Activated CD8-positive, alpha-beta memory T cell treated with anti-CD3 and anti-CD28 coated beads for 36 hours (primary cell): ENCODE measurements around the gene OR5P2. TPM values are rescaled to one million over a fixed set of nuclear protein-coding genes. Genes with fewer than 3 reads are reported as not detected.
"Not testable (repeated sequence)": the region's sequence is repeated elsewhere in the genome, so short reads cannot be mapped to it uniquely, and the experiment has no call there.

Experiments used
- CTCF ChIA-PET: fragments of 350-600 bp; sonication (Branson Sonifier 250); formaldehyde crosslinking; loops from one replicate; lab custom pipeline; 2021; ENCODE audit warnings: antibody characterized with exemption; lab: Charles Lee
- POLR2A ChIA-PET: fragments of 350-600 bp; sonication (Branson Sonifier 250); formaldehyde crosslinking; loops from one replicate; lab custom pipeline; 2021; ENCODE audit warnings: antibody characterized with exemption; lab: Charles Lee
- total RNA-seq, 2 experiments: library from RNA; stranded (reverse); gene quantifications; one replicate each; pipeline ENCODE4 v1.2.3, GENCODE V29; 2021

OR5P2 gene, protein sequence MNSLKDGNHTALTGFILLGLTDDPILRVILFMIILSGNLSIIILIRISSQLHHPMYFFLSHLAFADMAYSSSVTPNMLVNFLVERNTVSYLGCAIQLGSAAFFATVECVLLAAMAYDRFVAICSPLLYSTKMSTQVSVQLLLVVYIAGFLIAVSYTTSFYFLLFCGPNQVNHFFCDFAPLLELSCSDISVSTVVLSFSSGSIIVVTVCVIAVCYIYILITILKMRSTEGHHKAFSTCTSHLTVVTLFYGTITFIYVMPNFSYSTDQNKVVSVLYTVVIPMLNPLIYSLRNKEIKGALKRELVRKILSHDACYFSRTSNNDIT
- total RNA-seq: not detected

GRCh38 chr11:7796842-7797241, at the start of gene OR5P2:
Gene OR5P2, minus strand, starts transcription at chr11:7796942. Its CDS starts 0 bp downstream, at chr11:7796942.
- ChIA-PET CTCF (no interaction called here), POLR2A (no interaction called here)

- ChIA-PET CTCF (no interaction called here), POLR2A (no interaction called here)
Observed at GRCh38 chr11:7846003-7846402, 49.3 kb upstream of the OR5P2 start.

GRCh38 chr11:7844986-7845385, 48.2 kb upstream of the OR5P2 start:
- CTCF ChIA-PET: no interaction called here
- POLR2A ChIA-PET: no interaction called here

DNA sequence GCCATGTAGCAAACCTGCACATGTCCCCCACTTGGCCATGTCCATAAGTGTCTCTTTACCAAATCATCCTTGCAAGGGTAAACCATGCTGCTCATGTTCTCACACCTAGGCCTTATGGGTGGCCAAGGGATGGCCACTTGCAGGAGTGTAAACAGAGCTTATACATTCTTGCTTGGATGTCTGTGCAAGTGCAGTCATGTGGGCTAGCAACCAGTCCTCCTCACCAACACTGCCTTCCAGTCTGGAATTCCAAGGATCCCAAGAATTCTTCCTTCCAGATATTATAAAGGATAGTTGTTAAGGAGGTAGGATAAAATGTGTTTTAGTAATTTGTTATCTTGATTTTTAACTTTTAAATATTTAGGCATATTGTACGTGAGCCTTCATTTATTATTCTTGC, 47.8 kb upstream of the OR5P2 start:
- POLR2A ChIA-PET: no interaction called here
- CTCF ChIA-PET: no interaction called here

DNA sequence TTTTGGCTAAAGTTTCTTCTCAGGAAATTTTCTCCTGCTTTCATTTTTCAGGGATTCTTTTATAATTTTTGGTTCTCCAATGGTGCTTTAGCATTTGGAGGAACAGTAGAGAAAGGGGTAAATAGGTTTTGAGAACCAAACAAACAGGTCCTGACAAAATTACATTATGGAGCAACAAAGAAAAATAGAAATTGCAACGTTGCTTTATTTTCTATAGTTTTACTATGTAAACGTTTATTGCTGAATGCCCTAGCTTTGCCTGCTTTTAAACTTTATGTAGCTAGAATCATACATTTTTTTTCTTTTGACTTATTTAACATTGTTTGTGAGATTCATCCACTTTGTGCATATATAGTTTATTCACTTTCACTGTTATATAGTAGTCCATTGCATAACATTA, 43.8 kb upstream of the OR5P2 start:
- ChIA-PET CTCF (no interaction called here), POLR2A (no interaction called here)

DNA sequence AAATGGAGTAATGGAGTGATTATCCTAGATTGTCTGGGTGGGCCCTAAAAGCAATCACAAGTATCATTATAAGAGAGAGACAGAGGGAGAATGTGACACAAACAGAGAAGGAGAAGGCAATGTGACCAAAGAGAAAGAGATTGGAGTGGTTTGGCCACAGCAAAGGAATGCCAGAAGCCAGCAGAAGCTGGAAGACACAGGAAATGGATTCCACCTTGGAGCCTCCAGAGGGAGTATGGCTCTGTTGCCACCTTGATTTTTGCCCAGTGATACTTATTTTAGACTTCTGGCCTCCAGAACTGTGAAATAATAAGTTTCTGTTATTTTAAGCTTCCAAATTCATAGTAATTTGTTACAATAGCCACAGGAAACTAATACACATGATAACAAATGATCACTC, 36.8 kb upstream of the OR5P2 start:
- CTCF ChIA-PET: no interaction called here
- POLR2A ChIA-PET: no interaction called here

DNA sequence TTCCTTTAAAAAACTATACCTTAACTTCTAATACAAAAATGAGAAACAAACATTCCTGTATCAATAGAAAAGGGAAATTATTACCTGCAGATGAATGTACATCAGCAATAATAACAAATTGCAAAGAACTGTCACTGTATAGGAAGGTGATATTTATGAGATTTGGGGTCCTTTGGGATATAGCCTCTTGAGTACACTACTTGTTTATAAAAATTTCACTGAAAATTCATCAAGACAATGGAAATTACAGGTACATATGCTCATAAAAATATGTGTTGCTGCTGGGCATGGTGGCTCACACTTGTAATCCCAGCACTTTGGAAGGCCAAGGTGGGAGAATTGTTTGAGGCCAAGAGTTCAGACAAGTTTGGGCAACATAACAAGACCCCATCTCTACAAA, 34.0 kb upstream of the OR5P2 start, which contains the start of gene OR5P3:
TSS of gene OR5P3 (minus strand) at position 101 of the 400 bp plus-strand sequence.
- CTCF ChIA-PET: no interaction called here

DNA sequence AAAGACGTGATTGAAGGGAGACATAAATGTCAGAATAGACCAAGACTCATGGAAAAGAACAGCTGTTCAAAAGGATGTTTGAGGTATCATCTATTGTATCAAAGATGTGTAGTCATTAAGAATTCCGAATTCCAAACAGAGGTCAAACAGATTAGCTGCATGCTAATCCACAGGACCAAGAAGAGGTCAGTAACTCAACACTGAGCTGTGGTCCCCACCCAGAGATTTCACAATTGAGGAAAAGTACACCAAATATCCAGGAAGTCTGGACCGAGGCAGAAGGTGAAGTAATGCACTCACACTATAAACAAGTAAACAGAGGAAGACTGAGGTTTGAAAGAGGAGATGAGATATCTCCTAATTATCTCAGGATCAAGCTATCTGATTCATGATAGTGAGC, 29.6 kb upstream of the OR5P2 start:
- CTCF ChIA-PET: no interaction called here

More for the DNA sequence above, 34.0 kb upstream of the OR5P2 start, which contains the start of gene OR5P3:
- POLR2A ChIA-PET: no interaction called here

GRCh38 chr11:7820417-7820816, 23.7 kb upstream of the OR5P2 start:
- CTCF ChIA-PET, POLR2A ChIA-PET: not testable (repeated sequence)

More for the DNA sequence above, 29.6 kb upstream of the OR5P2 start:
- POLR2A ChIA-PET: no interaction called here

GRCh38 chr11:7814897-7815296, 18.2 kb upstream of the OR5P2 start:
- POLR2A ChIA-PET, CTCF ChIA-PET: not testable (repeated sequence)

DNA sequence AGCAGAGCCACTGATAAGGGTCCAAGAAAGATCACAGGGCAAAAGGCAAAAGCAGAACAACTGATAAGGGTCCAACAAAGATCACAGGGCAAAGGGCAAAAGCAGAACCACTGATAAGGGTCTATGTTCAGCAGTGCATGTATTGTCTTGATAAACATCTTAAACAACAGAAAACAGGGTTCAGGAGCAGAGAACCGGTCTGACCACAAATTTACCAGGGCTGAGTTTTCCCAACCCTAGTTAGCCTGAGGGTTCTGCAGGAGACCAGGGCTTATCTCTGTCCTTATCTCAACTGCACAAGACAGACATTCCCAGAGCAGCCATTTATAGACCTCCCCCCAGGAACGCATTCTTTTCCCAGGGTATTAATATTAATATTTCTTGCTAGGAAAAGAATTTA, 13.6 kb upstream of the OR5P2 start:
- POLR2A ChIA-PET, CTCF ChIA-PET: not testable (repeated sequence)

DNA sequence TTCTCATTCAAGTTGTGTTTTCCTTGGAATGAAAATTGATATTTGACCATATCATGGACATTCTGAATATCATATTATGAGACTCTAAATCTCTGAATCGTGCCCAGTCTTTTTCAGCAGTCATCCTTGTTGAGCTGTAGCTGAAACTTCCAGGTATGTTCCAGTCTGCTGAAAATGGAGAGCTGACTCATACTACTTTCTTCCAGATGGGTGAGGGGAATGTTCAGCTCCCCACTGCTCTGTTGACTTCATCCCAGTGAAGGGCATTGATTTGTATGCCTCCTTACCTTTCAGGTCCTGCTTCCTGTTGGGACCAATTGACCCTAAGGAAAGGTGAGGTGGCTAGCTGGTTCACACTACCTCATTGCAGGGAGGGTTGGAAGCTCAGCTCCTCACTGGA, 3.5 kb downstream of the OR5P2 start:
- POLR2A ChIA-PET: no interaction called here
- CTCF ChIA-PET: no interaction called here

DNA sequence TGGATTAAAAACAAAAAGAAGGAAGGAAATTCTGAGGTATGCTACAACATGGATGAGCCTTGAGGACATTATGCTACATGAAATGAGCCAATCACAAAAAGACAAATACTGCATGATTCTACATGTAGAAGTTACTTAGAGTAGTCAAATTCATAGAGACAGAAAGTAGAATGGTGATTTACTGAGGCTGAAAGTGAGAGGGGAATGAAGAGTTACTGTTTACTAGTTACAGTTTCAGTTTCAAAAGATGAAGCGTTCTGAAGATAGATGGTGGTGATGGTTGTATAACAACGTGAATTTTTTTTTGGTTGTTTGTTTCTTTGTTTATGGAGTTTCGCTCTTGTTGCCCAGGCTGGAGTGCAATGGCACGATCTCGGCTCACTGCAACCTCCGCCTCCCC, 9.5 kb downstream of the OR5P2 start:
- ChIA-PET CTCF (no interaction called here), POLR2A (no interaction called here)

DNA sequence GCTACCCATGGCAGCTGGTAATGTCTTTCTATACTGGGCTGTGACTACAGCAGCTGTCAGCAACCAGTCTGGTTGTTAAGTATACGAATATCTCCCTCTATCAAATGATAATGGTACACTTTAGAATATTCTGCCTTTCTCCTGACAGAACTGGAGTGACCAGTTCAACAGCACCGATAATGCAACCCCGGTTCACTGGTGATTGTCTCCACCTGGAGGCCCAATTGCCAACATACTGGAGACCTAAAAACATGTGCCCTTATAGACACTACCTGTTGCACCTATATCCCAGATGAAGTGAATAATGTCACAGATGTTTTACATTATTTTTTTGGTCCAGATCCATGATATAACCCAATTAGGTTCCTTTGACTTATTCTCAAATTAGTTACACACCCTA, 21.1 kb downstream of the OR5P2 start:
- POLR2A ChIA-PET: no interaction called here

GRCh38 chr11:7764301-7764700, 32.4 kb downstream of the OR5P2 start:
- POLR2A ChIA-PET, CTCF ChIA-PET: not testable (repeated sequence)

More for the DNA sequence above, 21.1 kb downstream of the OR5P2 start:
- CTCF ChIA-PET: no interaction called here

DNA sequence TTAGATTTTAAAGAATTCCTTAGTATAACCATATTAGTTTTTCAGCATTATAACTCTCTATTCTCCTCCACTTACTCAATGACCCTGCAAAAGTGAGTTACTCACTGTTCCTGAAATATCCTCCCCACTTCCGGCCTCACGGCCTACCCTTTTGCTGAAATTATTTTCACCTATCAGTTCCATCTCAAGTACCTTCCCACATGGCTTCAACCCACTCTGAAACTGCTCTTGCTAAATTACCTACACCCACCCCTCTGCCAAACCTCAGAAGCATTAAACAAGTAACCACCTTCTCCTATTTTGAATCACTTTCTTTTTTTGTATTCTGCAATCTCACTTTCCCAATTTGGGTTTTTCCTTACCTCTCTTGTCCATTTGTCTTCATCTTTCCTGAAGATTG, 37.7 kb downstream of the OR5P2 start:
- CTCF ChIA-PET: no interaction called here
- POLR2A ChIA-PET: no interaction called here

GRCh38 chr11:7749456-7749855, 47.3 kb downstream of the OR5P2 start:
- ChIA-PET POLR2A (no interaction called here), CTCF (no interaction called here)

Other genes starting within 250 kb of the OR5P2 start
- gene CYB5R2, start 123.4 kb downstream of the OR5P2 start, total RNA-seq: 1 to 10 TPM; 3.8 to 5.6 TPM
- not detected for gene OVCH2, start 90.5 kb downstream of the OR5P2 start, total RNA-seq
- not detected for gene OR5P3, start 33.9 kb upstream of the OR5P2 start, total RNA-seq
- gene OR10A6, start 134.3 kb upstream of the OR5P2 start, total RNA-seq: not detected
- gene OR10A3, start 144.8 kb upstream of the OR5P2 start, total RNA-seq: not detected
- not detected for gene NLRP10, start 168.5 kb upstream of the OR5P2 start, total RNA-seq
- 100 to 1,000 TPM; 290 to 291 TPM for gene EIF3F, start 190.4 kb upstream of the OR5P2 start, total RNA-seq